DMS53 treated with DMSO at 0.1 percent for 48 hours (cell line): ENCODE results near the gene ZNF77.
"Not testable (repeated sequence)": the region's sequence is repeated elsewhere in the genome, so short reads cannot be mapped to it uniquely, and the experiment has no call there.

ENCODE experiments used
- DNase-seq: peaks from one replicate; lab custom pipeline; 2025; ENCODE audit not compliant: unreplicated experiment; lab: John Stamatoyannopoulos, UW

ZNF77 gene

DNA sequence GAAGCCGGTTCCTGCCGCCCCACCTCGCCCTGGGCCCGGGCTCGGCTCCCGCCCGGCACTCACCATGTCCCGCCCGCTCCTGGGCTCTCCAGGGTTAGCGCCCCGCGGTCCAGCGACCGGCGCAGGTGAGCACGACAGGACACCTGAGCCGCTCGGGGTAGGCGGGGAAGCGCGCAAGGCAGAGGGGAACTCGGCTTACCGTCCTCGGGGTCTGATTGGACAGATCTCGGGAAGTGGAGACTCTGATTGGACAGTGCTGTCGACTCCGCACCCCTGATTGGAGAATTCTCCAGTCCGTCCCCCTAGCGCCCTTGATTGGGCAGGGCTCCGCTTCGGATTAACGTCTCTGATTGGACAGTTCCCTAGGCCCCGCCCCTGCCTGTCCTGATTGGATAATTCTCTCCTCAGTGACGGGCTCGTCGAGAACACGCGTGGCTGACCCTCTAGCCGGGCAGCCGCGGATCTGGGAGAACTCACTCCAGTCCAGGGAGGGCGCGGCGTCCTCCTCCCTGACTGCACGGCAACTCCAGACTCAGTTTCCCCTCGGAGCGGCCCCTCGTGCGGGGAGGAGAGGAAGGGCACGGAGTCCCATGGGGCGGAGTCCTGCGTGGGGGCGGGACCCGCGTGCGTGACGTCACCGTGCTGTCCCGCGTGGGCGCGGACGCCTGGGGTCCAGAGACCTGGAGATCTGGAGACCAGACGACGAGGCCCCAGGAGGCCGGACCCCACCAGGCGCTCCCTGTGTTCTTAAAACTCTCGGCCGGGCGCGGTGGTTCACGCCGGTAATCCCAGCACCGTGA, at the start of gene ZNF77:
ZNF77 (minus strand) TSS at position 197 of the 800 bp plus-strand sequence; CDS start at position 66, 131 bp downstream.
- peak; percentile 94 for DNase-seq

DNA sequence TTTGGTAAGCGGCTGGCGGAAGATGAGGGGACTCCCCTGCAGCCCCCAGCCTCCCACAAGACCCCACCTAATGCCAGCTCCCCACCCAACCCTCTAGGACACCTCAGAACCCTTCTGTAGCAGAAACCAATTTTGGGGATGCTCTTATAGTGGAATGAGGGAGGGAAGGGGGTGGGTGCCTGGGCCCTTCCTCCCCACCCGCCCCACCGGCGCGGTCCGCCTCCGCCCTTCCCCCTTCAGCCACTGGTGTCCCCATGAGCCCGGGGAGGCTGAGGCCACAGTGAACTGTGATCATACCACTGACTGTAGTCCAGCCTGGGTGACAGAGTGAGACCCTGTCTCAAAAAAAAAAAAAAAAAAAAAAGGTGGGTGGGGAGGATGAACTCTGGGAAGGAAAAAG, 48.8 kb upstream of the ZNF77 start:
- no peak for DNase-seq

DNA sequence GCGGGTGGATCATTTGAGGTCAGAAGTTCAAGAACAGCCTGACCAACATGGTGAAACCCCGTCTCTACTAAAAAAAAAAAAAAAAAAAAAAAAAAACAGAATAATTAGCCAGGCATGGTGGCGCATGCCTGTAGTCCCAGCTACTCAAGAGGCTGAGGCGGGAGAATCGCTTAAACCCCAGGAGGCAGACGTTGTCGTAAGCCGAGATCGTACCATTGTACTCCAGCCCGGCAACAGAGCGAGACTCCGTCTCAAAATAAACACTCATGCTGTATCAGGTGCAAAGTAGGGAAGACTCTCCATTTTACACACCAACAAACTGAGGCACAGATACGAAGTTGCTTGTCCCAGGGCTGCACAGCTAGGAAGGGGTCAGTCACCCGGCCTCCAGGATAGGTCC, 48.2 kb upstream of the ZNF77 start:
- no peak for DNase-seq

GRCh38 chr19:2992333-2992732, 47.6 kb upstream of the ZNF77 start:
- DNase-seq = not testable (repeated sequence)

DNA sequence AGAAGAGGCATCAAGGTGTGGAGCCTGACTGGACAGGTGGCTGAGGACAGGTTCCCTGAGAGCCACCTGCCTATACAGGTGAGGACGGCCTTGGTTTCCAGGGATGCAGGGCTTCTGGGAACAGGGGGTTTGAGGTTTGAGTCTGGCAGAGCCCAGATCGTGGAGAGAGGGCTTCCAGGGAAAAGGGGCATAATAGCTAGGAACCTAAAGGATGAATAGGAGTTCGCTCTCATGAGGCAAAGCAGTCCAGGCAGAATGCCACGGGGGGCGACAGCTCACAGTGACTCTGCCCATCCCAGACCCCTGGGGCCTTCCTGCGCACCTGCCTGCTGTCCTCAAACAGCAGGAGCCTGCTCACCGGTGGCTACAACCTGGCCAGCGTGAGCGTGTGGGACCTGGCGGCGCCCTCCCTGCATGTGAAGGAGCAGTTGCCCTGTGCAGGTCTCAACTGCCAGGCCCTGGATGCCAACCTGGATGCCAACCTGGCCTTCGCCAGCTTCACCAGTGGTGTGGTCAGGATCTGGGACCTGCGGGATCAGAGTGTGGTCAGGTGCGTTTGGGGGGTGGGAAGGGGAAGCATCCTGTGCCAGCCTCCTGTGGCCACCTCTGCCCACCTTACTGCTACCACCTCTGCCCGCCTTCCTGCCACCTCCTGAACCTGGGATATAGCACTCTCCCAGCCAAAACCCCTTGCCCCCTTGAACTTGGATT, 44.6 kb upstream of the ZNF77 start:
- DNase-seq = no peak

- no peak for DNase-seq
Observed at GRCh38 chr19:2988568-2988967, 43.8 kb upstream of the ZNF77 start.

DNA sequence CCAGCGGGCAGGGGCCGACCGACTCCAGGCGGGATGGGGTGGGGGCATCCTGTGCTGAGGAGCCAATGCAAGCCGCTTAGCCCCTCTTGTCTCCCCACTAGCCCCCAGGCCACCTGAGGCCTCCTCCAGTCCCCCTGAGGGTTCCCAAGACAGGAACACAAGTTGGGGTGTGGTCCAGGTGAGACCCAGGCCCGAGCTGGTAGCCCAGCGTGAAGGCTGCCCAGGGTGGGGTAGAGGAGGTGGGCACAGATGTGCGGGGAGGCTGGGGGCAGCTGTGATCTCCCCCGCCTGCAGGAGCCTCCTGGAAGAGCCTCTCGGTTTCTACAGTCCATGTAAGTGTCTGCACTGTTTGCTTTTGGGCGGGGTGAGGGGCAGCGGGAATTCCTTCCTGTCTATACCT, 43.0 kb upstream of the ZNF77 start:
- DNase-seq = no peak

GRCh38 chr19:2986951-2987524, 42.3 kb upstream of the ZNF77 start:
- no peak for DNase-seq

- DNase-seq = no peak
Observed at GRCh38 chr19:2984215-2984528, 39.4 kb upstream of the ZNF77 start.

DNA sequence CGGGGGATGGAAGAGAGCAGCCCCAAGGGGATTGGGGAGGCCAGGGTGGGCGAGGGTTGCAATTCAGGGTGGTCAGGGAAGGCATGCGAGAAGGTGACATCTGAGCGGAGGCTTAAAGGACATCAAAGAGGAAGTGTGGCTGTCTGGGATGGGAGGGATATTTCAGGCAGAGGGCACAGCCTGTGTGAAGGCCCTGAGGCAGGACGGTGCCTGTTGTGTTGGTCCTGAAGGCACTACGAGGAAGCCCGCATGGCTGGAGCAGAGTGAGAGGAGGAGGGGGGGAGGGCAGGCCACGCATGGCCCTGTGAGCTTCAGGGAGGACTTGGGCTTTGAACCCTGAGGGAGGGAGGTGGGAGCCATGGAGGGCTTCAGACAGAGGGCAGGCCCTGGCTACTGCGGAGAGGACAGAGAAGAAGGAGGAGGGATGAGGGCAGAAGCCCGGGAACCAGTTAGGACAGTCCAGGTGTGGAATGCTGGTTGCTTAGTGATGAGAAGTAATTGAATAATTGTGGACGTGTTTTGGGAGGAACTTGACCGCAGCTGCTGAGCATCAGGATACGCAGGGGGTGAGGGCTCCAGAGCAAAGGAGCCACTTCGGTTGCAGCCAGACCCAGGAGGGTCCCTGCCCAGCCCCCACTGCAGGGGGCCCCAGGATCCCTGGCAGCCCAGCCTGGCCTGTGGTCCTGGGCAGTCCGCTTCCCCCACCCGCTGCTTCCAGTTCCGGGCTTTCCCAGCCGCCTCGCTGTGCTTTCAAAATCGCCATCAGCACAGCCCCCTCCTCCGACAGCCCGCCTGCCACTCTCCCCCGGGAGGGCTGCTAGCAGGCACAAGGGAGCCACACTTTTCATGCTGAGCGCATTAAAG, 38.8 kb upstream of the ZNF77 start:
- no peak for DNase-seq

- no peak for DNase-seq
Observed at GRCh38 chr19:2982983-2983350, 38.2 kb upstream of the ZNF77 start.

GRCh38 chr19:2982561-2982960, 37.8 kb upstream of the ZNF77 start:
- no peak for DNase-seq

- no peak for DNase-seq
Observed at GRCh38 chr19:2981898-2982297, 37.1 kb upstream of the ZNF77 start.

DNA sequence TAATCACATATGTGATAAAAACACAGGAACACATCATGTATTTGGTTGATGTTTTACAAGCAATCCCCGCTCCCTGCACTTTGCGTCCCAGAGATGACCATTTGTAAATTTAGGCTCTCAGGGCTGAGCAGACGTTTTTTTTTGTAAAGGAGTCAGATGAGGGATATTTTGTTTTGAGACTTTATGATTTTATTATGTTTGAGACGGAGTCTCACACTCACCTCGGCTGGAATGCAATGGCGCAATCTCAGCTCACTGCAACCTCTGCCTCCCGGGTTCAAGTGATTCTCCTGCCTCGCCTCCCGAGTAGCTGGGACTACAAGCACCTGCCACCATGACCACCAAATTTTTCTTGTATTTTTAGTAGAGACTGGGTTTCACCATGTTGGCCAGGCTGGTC, 34.0 kb upstream of the ZNF77 start:
- DNase-seq = no peak

- no peak for DNase-seq
Observed at GRCh38 chr19:2978166-2978767, 33.5 kb upstream of the ZNF77 start.

- DNase-seq = no peak
Observed at GRCh38 chr19:2977746-2978138, 33.0 kb upstream of the ZNF77 start.

GRCh38 chr19:2977001-2977745, 32.4 kb upstream of the ZNF77 start, which contains the start of gene TLE6:
Gene TLE6, plus strand, starts transcription at chr19:2977564. Its CDS starts 670 bp downstream, at chr19:2978234.
- DNase-seq = peak; percentile 79

DNA sequence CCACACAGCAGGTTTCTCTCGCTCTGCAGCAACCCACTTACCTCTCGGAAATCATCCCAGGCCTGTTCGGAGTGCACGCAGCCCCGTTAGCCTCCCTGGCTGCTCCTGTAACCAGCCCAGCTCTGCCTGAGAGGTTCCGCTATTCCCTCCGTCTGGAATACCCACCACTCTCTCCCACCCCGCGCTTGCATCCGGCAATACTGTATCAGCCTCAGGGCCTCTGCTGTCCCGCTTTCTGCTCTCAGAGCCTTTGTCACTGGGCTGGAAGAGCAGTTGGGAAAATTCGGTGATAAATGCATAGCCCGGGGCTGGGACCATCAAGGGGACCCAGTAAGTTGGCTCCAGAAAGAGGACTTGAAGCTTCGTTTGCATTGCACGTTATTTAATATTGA, 31.8 kb upstream of the ZNF77 start:
- DNase-seq = no peak

DNA sequence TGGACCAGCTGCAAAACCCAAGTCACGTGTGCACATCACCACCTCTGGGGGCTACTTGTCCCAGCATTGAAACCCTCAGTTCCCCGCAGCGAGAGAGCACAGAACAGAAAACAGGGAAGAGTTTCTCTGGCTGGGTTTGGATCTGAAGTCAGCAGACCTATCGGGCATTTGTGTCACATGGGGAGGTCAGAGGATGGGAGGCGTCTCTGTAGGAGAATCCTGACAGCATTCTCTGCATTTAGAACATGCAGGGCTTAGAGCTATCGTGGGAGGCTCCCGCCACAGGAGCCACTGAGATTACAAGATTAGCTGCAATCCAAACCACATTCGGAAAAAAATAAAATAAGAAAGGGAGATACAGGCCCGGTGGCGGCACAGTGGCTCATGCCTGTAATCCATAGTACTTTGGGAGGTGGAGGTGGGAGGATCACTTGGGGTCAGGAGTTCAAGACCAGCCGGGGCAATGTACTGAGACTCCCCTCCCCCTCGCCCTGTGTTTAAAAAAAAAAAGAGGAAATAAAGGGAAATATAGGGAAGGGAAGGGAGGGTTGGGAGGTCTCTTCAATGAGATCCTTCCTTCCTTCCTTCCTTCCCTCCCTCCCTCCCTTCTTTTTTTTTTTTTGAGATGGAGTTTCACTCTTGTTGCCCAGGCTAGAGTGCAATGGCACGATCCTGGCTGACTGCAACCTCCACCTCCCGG, 29.7 kb upstream of the ZNF77 start:
- no peak for DNase-seq

DNA sequence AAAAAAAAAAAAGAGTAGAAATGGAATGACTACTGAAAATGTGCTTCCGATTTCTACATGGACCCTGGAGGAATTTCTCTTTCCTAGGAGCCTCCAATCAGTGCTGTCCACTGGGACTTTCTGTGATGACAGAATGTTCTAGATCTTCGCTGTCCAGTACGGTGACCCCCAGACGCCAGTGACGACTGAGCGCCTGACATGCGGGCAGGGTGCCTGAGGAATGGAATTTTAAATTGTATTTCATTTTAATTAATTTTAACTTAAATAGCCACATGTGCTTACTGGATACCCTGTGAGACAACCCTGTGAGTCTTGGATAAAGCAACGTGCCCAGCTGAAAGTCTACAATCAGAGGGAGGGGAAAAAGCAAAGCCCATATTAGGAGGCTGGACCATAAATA, 28.5 kb upstream of the ZNF77 start:
- no peak for DNase-seq
